Osteoblast (primary cell): ENCODE data around the gene GINM1. TPM values are rescaled to one million over a fixed set of nuclear protein-coding genes. Genes with fewer than 3 reads are reported as not detected.

Source experiments
- DNase-seq: peaks from one replicate; pipeline ENCODE4 v3.0.0; 2011; ENCODE audit warnings: low spot score, mixed read lengths; ENCODE audit not compliant: insufficient read length; ENCODE audit errors: missing footprints
- H2AFZ ChIP-seq: 2 replicates; pipeline ENCODE4 v1.6.0; 2011; ENCODE audit warnings: mild to moderate bottlenecking, low read length
- H3K27ac ChIP-seq: 2 replicates; pipeline ENCODE4 v1.5.1; 2011; ENCODE audit warnings: mild to moderate bottlenecking, low read depth, low read length, moderate library complexity
- H3K27me3 ChIP-seq: 2 replicates; pipeline ENCODE4 v1.6.0; 2012; ENCODE audit warnings: mild to moderate bottlenecking, control low read depth, inconsistent platforms, low read length, moderate library complexity; ENCODE audit not compliant: insufficient read depth
- H3K36me3 ChIP-seq: 2 replicates; pipeline ENCODE4 v1.5.1; 2011; ENCODE audit warnings: mild to moderate bottlenecking, low read length, control low read depth, moderate library complexity; ENCODE audit not compliant: insufficient read depth
- H3K4me1 ChIP-seq: 2 replicates; pipeline ENCODE4 v1.5.1; 2011; ENCODE audit warnings: mild to moderate bottlenecking, low read length, control low read depth, moderate library complexity; ENCODE audit not compliant: insufficient read depth
- H3K4me2 ChIP-seq: 2 replicates; pipeline ENCODE4 v1.6.0; 2011; ENCODE audit warnings: mild to moderate bottlenecking, low read length; ENCODE audit not compliant: insufficient read depth
- H3K4me3 ChIP-seq: fragments of 200-600 bp; sonication (generic); 3 replicates; pipeline ENCODE4 v1.5.1; 2012; ENCODE audit warnings: mild to moderate bottlenecking, low read length, inconsistent platforms; ENCODE audit not compliant: insufficient read depth
- H3K79me2 ChIP-seq: 2 replicates; pipeline ENCODE4 v1.6.0; 2012; ENCODE audit warnings: mild to moderate bottlenecking, low read length, control low read depth, inconsistent platforms; ENCODE audit not compliant: insufficient read depth
- H3K9me3 ChIP-seq: 2 replicates; pipeline ENCODE4 v1.5.1; 2011; ENCODE audit warnings: low read depth, low read length, control low read depth
- H4K20me1 ChIP-seq: 2 replicates; pipeline ENCODE4 v1.6.0; 2012; ENCODE audit warnings: mild to moderate bottlenecking, low read length, control low read depth; ENCODE audit not compliant: insufficient read depth
- small RNA-seq: library from RNA; depleted of rRNA; stranded (forward); fragments of <200 nt; gene quantifications from one replicate; pipeline ENCODE3, GENCODE V24; 2012
- total RNA-seq: library from RNA; depleted of rRNA; stranded (reverse); fragments of >200 nt; gene quantifications from 2 replicates; pipeline ENCODE4 v1.2.3, GENCODE V29; 2012
- TF ChIP-seq, protein P1 (sequence below): IDR thresholded peaks from 2 replicates; pipeline ENCODE4 v1.5.1; 2011; ENCODE audit warnings: mild to moderate bottlenecking, low read depth, low read length, moderate library complexity; ENCODE audit errors: extremely low read depth

Gene GINM1
- total RNA-seq, 1 donor, result 75.3 TPM

DNA sequence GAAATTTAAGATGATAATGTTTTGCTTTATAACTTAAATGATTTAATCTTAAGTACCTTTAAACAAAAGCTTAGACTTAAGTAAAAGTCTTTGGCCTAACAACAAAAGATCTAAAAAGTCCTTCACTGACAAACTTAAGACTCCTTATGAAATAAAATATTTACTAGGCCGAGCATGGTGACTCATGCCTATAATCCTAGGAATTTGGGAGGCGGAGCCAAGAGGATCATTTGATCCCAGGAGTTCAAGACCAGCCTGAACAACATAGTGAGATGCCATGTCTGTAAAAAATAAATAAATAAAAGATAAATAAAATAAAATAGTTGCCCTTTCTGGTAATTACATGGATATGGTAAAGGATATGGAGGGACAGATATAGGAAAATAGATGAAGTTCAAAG is 69.9 kb downstream of the GINM1 start:
- Histone ChIP-seq H3K4me1 (peaks cover 2% of the 10 kb centered on the region), H3K9me3 (no peaks in the 10 kb centered on the region), H2AFZ (no peak overlapping the region), H3K36me3 (peaks cover 4% of the 10 kb centered on the region), H4K20me1 (no peaks in the 10 kb centered on the region), H3K4me2 (no peak overlapping the region), H3K79me2 (peaks cover 19% of the 10 kb centered on the region), H3K4me3 (no peak overlapping the region), H3K27me3 (no peaks in the 10 kb centered on the region), H3K27ac (no peak overlapping the region)
- DNase-seq, result no peak
- TF ChIP-seq, protein P1, sequence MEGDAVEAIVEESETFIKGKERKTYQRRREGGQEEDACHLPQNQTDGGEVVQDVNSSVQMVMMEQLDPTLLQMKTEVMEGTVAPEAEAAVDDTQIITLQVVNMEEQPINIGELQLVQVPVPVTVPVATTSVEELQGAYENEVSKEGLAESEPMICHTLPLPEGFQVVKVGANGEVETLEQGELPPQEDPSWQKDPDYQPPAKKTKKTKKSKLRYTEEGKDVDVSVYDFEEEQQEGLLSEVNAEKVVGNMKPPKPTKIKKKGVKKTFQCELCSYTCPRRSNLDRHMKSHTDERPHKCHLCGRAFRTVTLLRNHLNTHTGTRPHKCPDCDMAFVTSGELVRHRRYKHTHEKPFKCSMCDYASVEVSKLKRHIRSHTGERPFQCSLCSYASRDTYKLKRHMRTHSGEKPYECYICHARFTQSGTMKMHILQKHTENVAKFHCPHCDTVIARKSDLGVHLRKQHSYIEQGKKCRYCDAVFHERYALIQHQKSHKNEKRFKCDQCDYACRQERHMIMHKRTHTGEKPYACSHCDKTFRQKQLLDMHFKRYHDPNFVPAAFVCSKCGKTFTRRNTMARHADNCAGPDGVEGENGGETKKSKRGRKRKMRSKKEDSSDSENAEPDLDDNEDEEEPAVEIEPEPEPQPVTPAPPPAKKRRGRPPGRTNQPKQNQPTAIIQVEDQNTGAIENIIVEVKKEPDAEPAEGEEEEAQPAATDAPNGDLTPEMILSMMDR, result no peak

Small RNA genes within 50 kb of the gene (small RNA-seq; reads per million reads assigned to genes)
- gene RF00019 (not detected), gene RF00410 (not detected), gene RNU7-3P (0.37 reads per million)

Other genes with a start within 250 kb of the GINM1 start
- 28.2 and 34.8 TPM in 2 replicates for gene TAB2, start 248.7 kb upstream of the GINM1 start, total RNA-seq
- 3.5 and 3.6 TPM in 2 replicates for gene SUMO4, start 166.1 kb upstream of the GINM1 start, total RNA-seq
- gene ZC3H12D, start 81.4 kb upstream of the GINM1 start, total RNA-seq, result under 0.01 and 0.29 TPM in 2 replicates
- 33.3 and 34.5 TPM in 2 replicates for gene PPIL4, start 20.3 kb upstream of the GINM1 start, total RNA-seq
- gene KATNA1, start 82.3 kb downstream of the GINM1 start, total RNA-seq, result 35.4 and 36.9 TPM in 2 replicates
- 25.0 and 29.2 TPM in 2 replicates for gene LATS1, start 151.7 kb downstream of the GINM1 start, total RNA-seq
- 17.7 and 25.0 TPM in 2 replicates for gene NUP43, start 180.2 kb downstream of the GINM1 start, total RNA-seq
- 91.6 and 104 TPM in 2 replicates for gene PCMT1, start 183.4 kb downstream of the GINM1 start, total RNA-seq